Activated naive CD8-positive, alpha-beta T cell treated with anti-CD3 and anti-CD28 coated beads, Interleukin-2, amount 10 ng/mL, durations not matched to agents 7 days and 5 days (primary cell): ENCODE results near the gene OBSCN. TPM values are rescaled to one million over a fixed set of nuclear protein-coding genes. Genes with fewer than 3 reads are reported as not detected.

Experiments used
- ATAC-seq: fragments of 150-1000 bp; cut with Tn5 transposase; one replicate; pipeline ENCODE4 v1.10.0; 2021; ENCODE audit warnings: low read depth, moderate library complexity
- POLR2A ChIA-PET: fragments of 350-600 bp; sonication (Branson Sonifier 250); formaldehyde crosslinking; loops from one replicate; lab custom pipeline; 2021; ENCODE audit warnings: antibody characterized with exemption; lab: Charles Lee
- DNase-seq: peaks from one replicate; pipeline ENCODE4 v3.0.0; 2021
- H3K27ac Mint-ChIP-seq: one replicate; pipeline ENCODE4 v1.8.0; 2022; ENCODE audit warnings: mild to moderate bottlenecking, mixed read lengths
- H3K27me3 Mint-ChIP-seq: one replicate; pipeline ENCODE4 v1.8.0; 2022; ENCODE audit warnings: mild to moderate bottlenecking, moderate library complexity, mixed read lengths
- H3K36me3 Mint-ChIP-seq: one replicate; pipeline ENCODE4 v1.8.0; 2021; ENCODE audit warnings: mild to moderate bottlenecking, mixed read lengths
- H3K4me1 Mint-ChIP-seq: one replicate; pipeline ENCODE4 v1.8.0; 2021; ENCODE audit warnings: mixed read lengths
- H3K4me3 Mint-ChIP-seq: one replicate; pipeline ENCODE4 v1.8.0; 2022; ENCODE audit warnings: mild to moderate bottlenecking, moderate library complexity, mixed read lengths
- H3K9me3 Mint-ChIP-seq: one replicate; pipeline ENCODE4 v1.8.0; 2021; ENCODE audit warnings: mixed read lengths
- total RNA-seq, 2 experiments: library from RNA; stranded (reverse); gene quantifications; one replicate each; pipeline ENCODE4 v1.2.3, GENCODE V29; 2021

OBSCN gene
- total RNA-seq, 2 experiments from 2014 or later: 44.3 to 44.7 TPM

DNA sequence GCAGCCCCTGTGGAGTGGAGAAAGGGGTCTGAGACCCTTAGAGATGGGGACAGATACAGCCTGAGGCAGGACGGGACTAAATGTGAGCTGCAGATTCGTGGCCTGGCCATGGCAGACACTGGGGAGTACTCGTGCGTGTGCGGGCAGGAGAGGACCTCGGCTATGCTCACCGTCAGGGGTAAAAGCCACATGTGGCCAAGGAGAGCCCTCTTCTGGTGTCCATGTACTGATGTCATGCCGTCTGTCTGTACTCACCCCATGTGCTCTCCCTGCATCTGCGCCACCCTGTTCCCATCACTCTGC, 84.7 kb downstream of the OBSCN start:
- peaks cover 6% of the 10 kb centered on the region for H3K36me3 Mint-ChIP-seq
- H3K27me3 Mint-ChIP-seq: no peaks in the 10 kb centered on the region
- peaks cover 4% of the 10 kb centered on the region for H3K9me3 Mint-ChIP-seq
- no peak overlapping the region for H3K4me3 Mint-ChIP-seq
- ATAC-seq (no peak), DNase-seq (no peak)
- POLR2A ChIA-PET: interaction anchor here (0.6 kb wide), 1 partner anchor 40 kb away, joined by 3 read pairs; no protein-coding TSS in a partner anchor
- H3K4me1 Mint-ChIP-seq: peaks cover 7% of the 10 kb centered on the region
- H3K27ac Mint-ChIP-seq: no peak overlapping the region

DNA sequence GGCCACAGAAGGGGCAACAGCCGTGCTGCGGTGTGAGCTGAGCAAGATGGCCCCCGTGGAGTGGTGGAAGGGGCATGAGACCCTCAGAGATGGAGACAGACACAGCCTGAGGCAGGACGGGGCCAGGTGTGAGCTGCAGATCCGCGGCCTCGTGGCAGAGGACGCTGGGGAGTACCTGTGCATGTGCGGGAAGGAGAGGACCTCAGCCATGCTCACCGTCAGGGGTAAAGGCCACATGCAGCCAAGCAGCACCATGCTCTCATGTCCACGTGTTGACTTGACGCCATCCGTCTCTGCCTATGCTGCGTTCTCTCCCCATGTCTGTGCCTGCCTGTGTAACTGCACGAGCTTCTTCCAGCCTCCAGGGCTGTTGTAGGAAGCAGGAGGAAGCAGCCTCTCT, 85.5 kb downstream of the OBSCN start:
- Mint-ChIP-seq H3K4me3 (no peak overlapping the region), H3K36me3 (peaks cover 6% of the 10 kb centered on the region), H3K9me3 (peaks cover 8% of the 10 kb centered on the region), H3K4me1 (peaks cover 7% of the 10 kb centered on the region), H3K27me3 (no peaks in the 10 kb centered on the region), H3K27ac (peak overlapping the region; percentile 34)
- ATAC-seq (no peak), DNase-seq (no peak)
- POLR2A ChIA-PET: no interaction called here

DNA sequence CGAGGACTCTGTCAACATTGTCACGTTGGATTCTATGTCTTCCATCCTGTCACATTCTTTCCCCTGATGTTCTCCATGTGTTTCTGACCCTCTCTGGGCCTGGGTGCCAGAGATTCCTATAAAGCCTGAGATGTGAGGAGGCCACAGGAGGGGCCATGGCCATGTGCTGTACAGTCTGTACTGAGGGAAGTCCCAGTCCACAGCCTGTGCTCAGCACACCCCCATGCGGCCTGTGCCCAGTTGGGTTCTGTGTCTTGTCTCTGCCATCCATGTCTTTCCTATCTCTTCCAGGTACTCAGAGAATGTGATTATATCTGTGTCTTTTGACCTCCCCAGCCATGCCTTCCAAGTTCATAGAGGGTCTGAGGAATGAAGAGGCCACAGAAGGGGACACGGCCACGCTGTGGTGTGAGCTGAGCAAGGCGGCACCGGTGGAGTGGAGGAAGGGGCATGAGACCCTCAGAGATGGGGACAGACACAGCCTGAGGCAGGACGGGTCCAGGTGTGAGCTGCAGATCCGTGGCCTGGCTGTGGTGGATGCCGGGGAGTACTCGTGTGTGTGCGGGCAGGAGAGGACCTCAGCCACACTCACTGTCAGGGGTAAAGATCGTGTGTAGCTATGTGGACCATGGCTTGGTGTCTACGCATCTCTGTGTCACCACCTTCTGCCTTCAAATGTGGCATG, 86.1 kb downstream of the OBSCN start:
- Mint-ChIP-seq H3K36me3 (peaks cover 10% of the 10 kb centered on the region), H3K27me3 (no peaks in the 10 kb centered on the region), H3K27ac (peak overlapping the region; percentile 34), H3K4me1 (peaks cover 1% of the 10 kb centered on the region), H3K9me3 (peaks cover 8% of the 10 kb centered on the region), H3K4me3 (no peak overlapping the region)
- DNase-seq (no peak), ATAC-seq (no peak)
- POLR2A ChIA-PET: no interaction called here

DNA sequence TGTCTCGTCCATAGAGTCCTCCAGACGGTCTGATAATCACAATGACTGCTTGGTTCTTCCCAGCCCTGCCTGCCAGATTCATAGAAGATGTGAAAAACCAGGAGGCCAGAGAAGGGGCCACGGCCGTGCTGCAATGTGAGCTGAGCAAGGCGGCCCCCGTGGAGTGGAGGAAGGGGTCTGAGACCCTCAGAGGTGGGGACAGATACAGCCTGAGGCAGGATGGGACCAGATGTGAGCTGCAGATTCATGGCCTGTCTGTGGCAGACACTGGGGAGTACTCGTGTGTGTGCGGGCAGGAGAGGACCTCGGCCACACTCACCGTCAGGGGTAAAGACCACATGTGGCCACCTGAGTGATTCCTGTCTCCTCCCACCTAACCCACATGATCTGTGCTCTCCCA, 86.9 kb downstream of the OBSCN start:
- ATAC-seq: no peak
- DNase-seq: no peak
- Mint-ChIP-seq H3K36me3 (peaks cover 12% of the 10 kb centered on the region), H3K27me3 (no peaks in the 10 kb centered on the region), H3K9me3 (peaks cover 10% of the 10 kb centered on the region), H3K4me3 (no peak overlapping the region), H3K27ac (no peak overlapping the region), H3K4me1 (no peaks in the 10 kb centered on the region)
- POLR2A ChIA-PET: no interaction called here

DNA sequence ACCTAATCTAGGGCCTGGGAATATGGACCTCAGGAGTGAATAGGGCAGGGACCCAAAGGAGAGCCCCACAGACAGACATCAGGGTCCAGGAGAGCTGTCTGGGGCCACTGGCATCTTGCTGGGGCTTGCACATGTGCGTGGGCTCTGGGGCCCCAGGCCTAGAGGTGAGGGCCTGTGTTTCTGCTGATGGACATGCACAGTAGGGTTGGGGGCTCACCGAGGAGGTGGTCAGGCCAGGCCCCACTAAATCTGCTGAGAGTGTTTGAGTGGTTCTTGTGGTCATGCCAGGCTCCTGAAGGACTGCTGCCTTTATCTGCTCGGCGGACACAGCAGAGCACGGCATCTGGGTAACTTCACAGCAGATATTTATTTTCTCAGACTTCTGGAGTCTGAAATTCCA, 87.4 kb downstream of the OBSCN start:
- no peaks in the 10 kb centered on the region for H3K4me1 Mint-ChIP-seq
- H3K36me3 Mint-ChIP-seq: peaks cover 17% of the 10 kb centered on the region
- no peak overlapping the region for H3K27ac Mint-ChIP-seq
- POLR2A ChIA-PET: no interaction called here
- ATAC-seq (no peak), DNase-seq (no peak)
- H3K27me3 Mint-ChIP-seq: no peaks in the 10 kb centered on the region
- no peak overlapping the region for H3K4me3 Mint-ChIP-seq
- H3K9me3 Mint-ChIP-seq: peaks cover 12% of the 10 kb centered on the region

DNA sequence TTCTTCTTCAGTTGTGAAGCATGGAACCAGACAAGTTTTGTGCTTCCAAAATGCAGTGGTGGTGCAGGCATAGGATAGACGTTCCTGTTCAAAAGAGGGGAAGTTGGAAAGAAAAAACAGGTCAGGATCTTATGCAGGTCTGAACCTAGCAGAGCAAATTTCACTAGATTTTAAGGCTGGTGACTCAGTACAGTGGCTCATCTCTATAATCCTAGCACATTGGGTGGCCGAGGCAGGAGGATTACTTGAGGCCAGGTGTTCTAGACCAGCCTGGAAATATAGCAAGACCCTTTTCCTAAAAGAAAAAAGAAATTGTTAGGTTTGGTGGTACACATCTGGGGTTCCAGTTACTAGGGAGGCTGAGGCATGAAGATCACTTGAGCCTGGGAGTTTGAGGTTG, 88.1 kb downstream of the OBSCN start:
- no peaks in the 10 kb centered on the region for H3K4me1 Mint-ChIP-seq
- DNase-seq (no peak), ATAC-seq (no peak)
- H3K4me3 Mint-ChIP-seq: no peak overlapping the region
- H3K9me3 Mint-ChIP-seq: peaks cover 15% of the 10 kb centered on the region
- no peaks in the 10 kb centered on the region for H3K27me3 Mint-ChIP-seq
- no peak overlapping the region for H3K27ac Mint-ChIP-seq
- POLR2A ChIA-PET: no interaction called here
- H3K36me3 Mint-ChIP-seq: peaks cover 19% of the 10 kb centered on the region

DNA sequence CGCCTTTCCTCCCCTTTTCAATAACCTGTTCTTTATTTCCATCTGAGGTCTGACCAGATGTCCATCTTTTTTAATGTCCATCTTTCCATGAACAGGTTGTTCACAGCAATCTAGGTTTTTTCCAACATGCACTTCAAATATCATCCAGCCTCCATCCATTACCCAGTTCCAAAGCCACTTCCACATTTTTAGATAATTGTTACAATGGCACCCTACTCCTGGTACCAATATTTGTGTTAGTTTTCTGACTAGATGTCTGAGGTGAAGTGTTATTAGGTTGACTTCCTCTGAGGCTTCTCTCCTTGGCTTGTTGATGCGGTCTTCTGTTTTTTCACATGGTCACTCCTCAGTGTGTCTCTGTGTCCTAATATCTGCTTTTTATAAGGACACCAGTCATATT, 89.4 kb downstream of the OBSCN start:
- Mint-ChIP-seq H3K4me1 (no peaks in the 10 kb centered on the region), H3K36me3 (peaks cover 26% of the 10 kb centered on the region)
- POLR2A ChIA-PET: no interaction called here

DNA sequence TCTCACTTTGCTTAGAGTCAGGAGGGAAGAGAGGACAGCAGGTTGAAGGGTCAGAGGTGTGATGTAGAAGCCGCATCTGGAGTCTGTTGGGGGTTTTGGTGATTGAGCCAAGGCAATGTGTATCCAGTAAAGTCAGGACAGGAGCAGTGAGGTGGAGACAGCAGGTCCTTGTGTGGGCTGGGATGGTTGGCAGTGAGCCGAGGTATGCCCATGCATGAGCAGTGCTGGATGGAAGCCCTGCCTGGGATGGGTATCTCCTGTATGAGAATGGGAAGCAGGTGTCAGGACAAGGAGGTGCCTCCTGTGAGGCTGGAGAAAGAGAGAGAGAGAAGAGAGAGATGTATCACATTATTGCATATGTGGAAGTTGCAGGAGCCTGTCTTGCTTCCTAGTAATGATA, 90.0 kb downstream of the OBSCN start:
- Mint-ChIP-seq H3K27me3 (no peaks in the 10 kb centered on the region), H3K27ac (no peak overlapping the region), H3K4me1 (no peaks in the 10 kb centered on the region), H3K36me3 (peaks cover 32% of the 10 kb centered on the region), H3K4me3 (no peak overlapping the region), H3K9me3 (peaks cover 29% of the 10 kb centered on the region)
- no peak for ATAC-seq
- POLR2A ChIA-PET: no interaction called here
- no peak for DNase-seq

More for the DNA sequence above, 89.4 kb downstream of the OBSCN start:
- Mint-ChIP-seq H3K27me3 (no peaks in the 10 kb centered on the region), H3K4me3 (no peak overlapping the region), H3K9me3 (peaks cover 23% of the 10 kb centered on the region), H3K27ac (no peak overlapping the region)
- DNase-seq (no peak), ATAC-seq (no peak)

DNA sequence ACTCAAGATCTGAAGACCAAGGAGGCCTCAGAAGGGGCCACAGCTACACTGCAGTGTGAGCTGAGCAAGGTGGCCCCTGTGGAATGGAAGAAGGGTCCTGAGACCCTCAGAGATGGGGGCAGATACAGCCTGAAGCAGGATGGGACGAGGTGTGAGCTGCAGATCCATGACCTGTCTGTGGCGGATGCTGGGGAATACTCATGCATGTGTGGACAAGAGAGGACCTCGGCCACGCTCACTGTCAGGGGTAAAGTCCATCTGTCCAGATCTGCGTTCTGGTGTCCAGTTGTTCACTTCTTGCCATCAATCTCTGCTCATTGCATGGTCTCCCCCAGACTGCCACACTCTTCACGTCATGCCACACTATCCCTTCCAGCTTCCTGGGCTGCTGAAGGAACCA, 90.6 kb downstream of the OBSCN start:
- Mint-ChIP-seq H3K27me3 (no peaks in the 10 kb centered on the region), H3K4me3 (no peak overlapping the region), H3K9me3 (peaks cover 32% of the 10 kb centered on the region), H3K36me3 (peaks cover 35% of the 10 kb centered on the region), H3K27ac (no peak overlapping the region), H3K4me1 (no peaks in the 10 kb centered on the region)
- ATAC-seq (no peak), DNase-seq (no peak)
- POLR2A ChIA-PET: no interaction called here

DNA sequence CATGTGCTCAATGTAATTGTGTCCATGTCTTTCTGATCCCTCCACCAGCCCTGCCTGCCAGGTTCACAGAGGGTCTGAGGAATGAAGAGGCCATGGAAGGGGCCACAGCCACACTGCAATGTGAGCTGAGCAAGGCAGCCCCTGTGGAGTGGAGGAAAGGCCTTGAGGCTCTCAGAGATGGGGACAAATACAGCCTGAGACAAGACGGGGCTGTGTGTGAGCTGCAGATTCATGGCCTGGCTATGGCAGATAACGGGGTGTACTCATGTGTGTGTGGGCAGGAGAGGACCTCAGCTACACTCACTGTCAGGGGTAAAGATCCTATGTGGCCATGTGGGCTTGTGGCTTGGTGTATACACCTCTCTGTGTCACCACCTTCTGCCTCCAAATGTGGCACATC, 91.4 kb downstream of the OBSCN start:
- DNase-seq (no peak), ATAC-seq (no peak)
- Mint-ChIP-seq H3K9me3 (peaks cover 35% of the 10 kb centered on the region), H3K36me3 (peaks cover 40% of the 10 kb centered on the region), H3K27ac (no peak overlapping the region), H3K4me1 (no peaks in the 10 kb centered on the region), H3K4me3 (no peak overlapping the region), H3K27me3 (no peaks in the 10 kb centered on the region)
- POLR2A ChIA-PET: no interaction called here

DNA sequence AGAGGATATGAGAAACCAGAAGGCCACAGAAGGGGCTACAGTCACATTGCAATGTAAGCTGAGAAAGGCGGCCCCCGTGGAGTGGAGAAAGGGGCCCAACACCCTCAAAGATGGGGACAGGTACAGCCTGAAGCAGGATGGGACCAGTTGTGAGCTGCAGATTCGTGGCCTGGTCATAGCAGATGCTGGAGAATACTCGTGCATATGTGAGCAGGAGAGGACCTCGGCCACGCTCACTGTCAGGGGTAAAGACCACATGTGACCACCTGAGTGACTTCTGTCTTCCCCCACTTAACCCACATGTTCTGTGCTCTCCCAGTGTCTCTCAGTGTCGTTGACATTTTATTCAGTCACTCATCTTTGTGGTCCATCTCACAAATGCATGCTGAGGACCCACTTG, 92.1 kb downstream of the OBSCN start:
- Mint-ChIP-seq H3K36me3 (peaks cover 39% of the 10 kb centered on the region), H3K9me3 (peaks cover 37% of the 10 kb centered on the region), H3K27ac (no peak overlapping the region), H3K27me3 (no peaks in the 10 kb centered on the region), H3K4me3 (no peak overlapping the region), H3K4me1 (no peaks in the 10 kb centered on the region)
- ATAC-seq (no peak), DNase-seq (no peak)
- POLR2A ChIA-PET: no interaction called here

DNA sequence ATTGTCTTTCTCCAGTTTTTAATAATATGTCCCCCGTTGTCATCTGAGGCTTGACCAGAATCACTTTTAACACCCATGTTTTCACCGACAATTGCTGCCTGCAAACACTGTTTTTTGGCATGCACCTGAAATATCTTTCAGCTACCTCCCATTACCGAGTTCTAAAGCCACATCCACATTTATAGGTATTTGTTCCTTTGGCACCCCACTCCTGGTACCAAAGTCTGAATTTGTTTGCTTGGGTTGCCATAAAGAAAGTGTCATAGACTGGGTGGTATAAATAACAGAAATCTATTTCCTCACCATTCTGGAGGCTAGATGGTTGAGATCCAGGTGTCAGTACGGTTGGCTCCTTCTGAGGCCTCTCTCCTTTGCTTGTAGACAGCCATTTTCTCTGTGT, 94.2 kb downstream of the OBSCN start:
- Mint-ChIP-seq H3K27me3 (no peaks in the 10 kb centered on the region), H3K27ac (no peak overlapping the region), H3K4me1 (no peaks in the 10 kb centered on the region), H3K36me3 (peaks cover 40% of the 10 kb centered on the region), H3K4me3 (no peak overlapping the region), H3K9me3 (peaks cover 40% of the 10 kb centered on the region)
- no peak for ATAC-seq
- no peak for DNase-seq
- POLR2A ChIA-PET: no interaction called here

DNA sequence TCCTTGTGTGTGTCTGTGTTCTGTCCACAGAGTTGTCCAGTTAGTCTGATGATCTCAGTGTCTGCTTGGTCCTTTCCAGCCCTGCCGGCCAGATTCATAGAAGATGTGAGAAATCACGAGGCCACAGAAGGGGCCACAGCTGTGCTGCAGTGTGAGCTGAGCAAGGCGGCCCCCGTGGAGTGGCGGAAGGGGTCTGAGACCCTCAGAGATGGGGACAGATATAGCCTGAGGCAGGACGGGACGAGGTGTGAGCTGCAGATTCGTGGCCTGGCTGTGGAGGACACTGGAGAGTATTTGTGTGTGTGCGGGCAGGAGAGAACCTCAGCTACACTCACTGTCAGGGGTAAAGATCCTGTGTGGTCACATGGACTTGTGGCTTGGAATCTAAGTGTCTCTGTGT, 95.8 kb downstream of the OBSCN start:
- H3K4me3 Mint-ChIP-seq: no peak overlapping the region
- ATAC-seq (no peak), DNase-seq (no peak)
- no peak overlapping the region for H3K27ac Mint-ChIP-seq
- H3K4me1 Mint-ChIP-seq: no peaks in the 10 kb centered on the region
- H3K27me3 Mint-ChIP-seq: no peaks in the 10 kb centered on the region
- H3K9me3 Mint-ChIP-seq: peaks cover 32% of the 10 kb centered on the region
- peaks cover 38% of the 10 kb centered on the region for H3K36me3 Mint-ChIP-seq
- POLR2A ChIA-PET: no interaction called here

DNA sequence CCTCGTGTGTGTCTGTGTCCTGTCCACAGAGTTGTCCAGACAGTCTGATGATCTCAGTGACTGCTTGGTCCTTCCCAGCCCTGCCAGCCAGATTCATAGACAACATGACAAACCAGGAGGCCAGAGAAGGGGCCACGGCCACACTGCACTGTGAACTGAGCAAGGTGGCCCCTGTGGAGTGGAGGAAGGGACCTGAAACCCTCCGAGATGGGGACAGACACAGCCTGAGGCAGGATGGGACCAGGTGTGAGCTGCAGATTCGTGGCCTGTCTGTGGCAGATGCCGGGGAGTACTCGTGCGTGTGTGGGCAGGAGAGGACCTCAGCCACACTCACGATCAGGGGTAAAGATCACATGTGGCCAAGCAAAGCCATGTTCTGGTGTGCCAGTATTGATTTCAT, 96.4 kb downstream of the OBSCN start:
- Mint-ChIP-seq H3K36me3 (peaks cover 35% of the 10 kb centered on the region), H3K4me1 (no peaks in the 10 kb centered on the region), H3K9me3 (peaks cover 32% of the 10 kb centered on the region), H3K4me3 (no peak overlapping the region), H3K27me3 (no peaks in the 10 kb centered on the region), H3K27ac (no peak overlapping the region)
- POLR2A ChIA-PET: no interaction called here
- ATAC-seq (no peak), DNase-seq (no peak)
